ENCODE data around the gene ANKRD23. TPM values are rescaled to one million over a fixed set of nuclear protein-coding genes. Genes with fewer than 3 reads are reported as not detected.
"Not testable (repeated sequence)": the region's sequence is repeated elsewhere in the genome, so short reads cannot be mapped to it uniquely, and the experiment has no call there.

The ANKRD23 gene
- 10 to 100 TPM; 15.5 to 16.9 TPM for total RNA-seq

DNA sequence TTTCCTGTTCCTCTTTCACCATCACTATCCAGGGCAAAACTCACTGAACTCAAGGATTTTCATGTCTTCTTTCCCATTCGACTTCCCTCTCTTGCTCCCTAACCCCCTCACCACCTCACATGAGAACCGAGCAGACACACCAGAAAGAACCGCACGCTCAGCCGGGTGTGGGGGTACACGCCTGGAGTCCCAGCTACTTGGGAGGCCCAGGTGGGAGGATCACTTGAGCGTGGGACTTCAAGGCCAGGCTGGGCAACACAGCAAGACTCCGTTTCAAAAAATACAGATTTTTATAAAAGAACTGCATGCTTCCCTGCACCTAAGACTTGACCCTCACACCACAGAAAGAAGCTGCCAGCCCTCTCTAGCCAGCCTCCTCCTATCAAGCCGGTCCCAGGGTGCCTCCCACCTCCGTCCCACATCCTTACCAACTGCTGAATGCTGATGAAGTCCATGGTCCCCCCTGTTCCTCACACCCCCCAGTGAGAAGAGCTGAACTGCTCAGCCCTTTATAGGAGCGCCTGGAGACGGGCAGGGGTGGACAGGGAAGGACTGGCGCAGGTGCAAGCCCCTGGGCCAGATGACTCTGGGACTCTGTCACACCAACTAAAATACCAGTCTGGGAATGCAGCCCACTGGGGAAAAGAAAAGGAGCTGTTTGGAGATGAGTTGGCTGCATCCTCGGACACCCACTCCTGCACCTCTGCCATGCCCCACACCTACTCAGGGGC, at the start of gene ANKRD23:
TSS of gene ANKRD23 (minus strand) at position 484 of the 731 bp plus-strand sequence. CDS start at position 455, 29 bp downstream.
- Mint-ChIP-seq H3K36me3 (ENCODE audit: low read depth) (peaks cover 42% of the 10 kb centered on the region), H3K4me3 (no peak within 1 kb of the TSS), H3K27ac (peak within 1 kb of the TSS; percentile 31), H3K27me3 (no peaks in the 10 kb centered on the region), H3K4me1 (peaks cover 29% of the 10 kb centered on the region), H3K9me3 (no peaks in the 10 kb centered on the region)
- ChIA-PET CTCF (no interaction called here), POLR2A (interaction anchor here (1.6 to 2.3 kb wide), 3 partner anchors 9 to 14 kb away, joined by 5 to 10 read pairs (median 8); partner anchors contain the start of gene ANKRD39)
- DNase-seq: no peak

DNA sequence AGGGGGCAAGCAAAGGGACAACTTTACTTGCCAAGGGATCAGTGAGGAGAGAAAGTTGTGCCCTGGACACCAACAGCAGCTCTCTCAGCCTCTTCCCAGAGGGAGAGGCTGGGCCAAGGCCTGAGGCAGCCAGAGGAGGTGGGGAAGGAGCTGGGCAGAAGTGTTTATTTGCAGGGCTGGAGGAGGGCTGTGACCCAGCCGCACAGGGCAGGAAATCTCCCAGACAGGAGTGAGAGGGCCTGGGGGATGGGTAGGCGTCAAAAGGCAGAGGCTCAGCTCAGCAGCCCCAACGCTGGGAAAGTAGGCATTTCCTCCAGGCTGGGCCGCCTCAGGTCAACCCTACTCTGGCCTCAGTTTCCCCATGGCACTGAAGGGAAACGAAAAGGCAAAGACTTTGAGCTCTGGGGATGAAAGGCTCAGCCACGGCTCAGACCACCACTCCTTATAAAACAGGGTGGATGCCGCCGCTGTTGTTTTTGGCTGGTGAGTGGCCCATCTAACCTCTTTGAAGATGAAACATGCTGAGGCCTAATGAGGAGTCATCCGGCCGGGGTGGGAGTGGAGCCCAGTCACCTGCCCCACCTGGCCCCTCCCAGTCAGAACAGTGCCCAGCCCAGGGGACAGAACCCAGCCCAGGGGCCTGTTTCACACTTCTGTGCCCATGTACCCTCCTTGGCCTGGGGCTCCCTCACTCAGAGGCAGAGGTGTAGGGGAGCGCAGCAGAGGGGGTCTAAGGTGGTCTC, 47.9 kb upstream of the ANKRD23 start:
- H3K36me3 Mint-ChIP-seq (ENCODE audit: low read depth): no peaks in the 10 kb centered on the region
- peaks cover 1% of the 10 kb centered on the region for H3K27me3 Mint-ChIP-seq
- CTCF ChIA-PET: interaction anchor here (1.0 to 2.1 kb wide), 3 partner anchors 33 to 47 kb away, joined by 3 to 7 read pairs (median 5); partner anchors contain the start of gene ANKRD39
- POLR2A ChIA-PET: interaction anchor here (0.8 to 1.5 kb wide), 2 partner anchors 14 to 22 kb away, joined by 3 to 4 read pairs; no protein-coding TSS in a partner anchor
- peaks cover 19% of the 10 kb centered on the region for H3K4me1 Mint-ChIP-seq
- no peak overlapping the region for H3K4me3 Mint-ChIP-seq
- peak; percentile 22 for DNase-seq
- H3K9me3 Mint-ChIP-seq: no peaks in the 10 kb centered on the region
- no peak overlapping the region for H3K27ac Mint-ChIP-seq

GRCh38 chr2:96890726-96891385, 47.0 kb upstream of the ANKRD23 start:
- Mint-ChIP-seq H3K4me3 (no peak overlapping the region), H3K27ac (no peak overlapping the region), H3K27me3 (peaks cover 1% of the 10 kb centered on the region), H3K36me3 (ENCODE audit: low read depth) (no peaks in the 10 kb centered on the region), H3K4me1 (peaks cover 12% of the 10 kb centered on the region), H3K9me3 (no peaks in the 10 kb centered on the region)
- ChIA-PET CTCF (interaction anchor here (1.0 to 1.3 kb wide), 2 partner anchors 32 to 48 kb away, joined by 3 to 5 read pairs; no protein-coding TSS in a partner anchor), POLR2A (interaction anchor here (0.8 to 1.5 kb wide), 3 partner anchors 13 to 33 kb away, joined by 3 to 4 read pairs (median 4); partner anchors contain the start of gene ANKRD39)
- DNase-seq: no peak

- H3K27ac Mint-ChIP-seq: no peak overlapping the region
- no peak for DNase-seq
- H3K4me1 Mint-ChIP-seq: peaks cover 12% of the 10 kb centered on the region
- no peak overlapping the region for H3K4me3 Mint-ChIP-seq
- H3K27me3 Mint-ChIP-seq: peaks cover 1% of the 10 kb centered on the region
- POLR2A ChIA-PET: interaction anchor here (1.4 kb wide), 1 partner anchor 32 kb away, joined by 4 read pairs; the partner anchor contains the start of gene ANKRD39
- CTCF ChIA-PET: interaction anchor here (1.3 kb wide), 1 partner anchor 32 kb away, joined by 5 read pairs; no protein-coding TSS in a partner anchor
- H3K9me3 Mint-ChIP-seq: no peaks in the 10 kb centered on the region
- no peaks in the 10 kb centered on the region for H3K36me3 Mint-ChIP-seq (ENCODE audit: low read depth)
Measured at GRCh38 chr2:96890252-96890651, 46.4 kb upstream of the ANKRD23 start.

DNA sequence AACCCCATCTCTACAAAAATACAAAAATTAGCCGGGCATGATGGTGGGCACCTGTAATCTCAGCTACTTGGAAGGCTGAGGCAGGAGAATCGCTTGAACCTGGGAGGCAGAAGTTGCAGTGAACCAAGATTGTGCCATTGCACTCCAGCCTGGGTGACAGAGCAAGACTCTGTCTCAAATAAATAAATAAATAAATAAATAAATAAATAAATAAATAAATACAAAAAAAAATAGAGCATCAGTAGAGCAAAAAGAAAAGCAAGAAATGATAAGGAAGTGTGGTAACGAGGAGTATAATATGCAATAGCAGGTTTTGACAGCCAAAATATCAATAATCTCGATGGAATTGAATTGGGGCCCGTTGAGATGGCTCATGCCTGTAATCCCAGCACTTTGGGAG, 45.7 kb upstream of the ANKRD23 start:
- POLR2A ChIA-PET: interaction anchor here (0.9 kb wide), 1 partner anchor 31 kb away, joined by 5 read pairs; the partner anchor contains the start of gene ANKRD39
- H3K4me1 Mint-ChIP-seq: peaks cover 12% of the 10 kb centered on the region
- CTCF ChIA-PET: not testable (repeated sequence)

DNA sequence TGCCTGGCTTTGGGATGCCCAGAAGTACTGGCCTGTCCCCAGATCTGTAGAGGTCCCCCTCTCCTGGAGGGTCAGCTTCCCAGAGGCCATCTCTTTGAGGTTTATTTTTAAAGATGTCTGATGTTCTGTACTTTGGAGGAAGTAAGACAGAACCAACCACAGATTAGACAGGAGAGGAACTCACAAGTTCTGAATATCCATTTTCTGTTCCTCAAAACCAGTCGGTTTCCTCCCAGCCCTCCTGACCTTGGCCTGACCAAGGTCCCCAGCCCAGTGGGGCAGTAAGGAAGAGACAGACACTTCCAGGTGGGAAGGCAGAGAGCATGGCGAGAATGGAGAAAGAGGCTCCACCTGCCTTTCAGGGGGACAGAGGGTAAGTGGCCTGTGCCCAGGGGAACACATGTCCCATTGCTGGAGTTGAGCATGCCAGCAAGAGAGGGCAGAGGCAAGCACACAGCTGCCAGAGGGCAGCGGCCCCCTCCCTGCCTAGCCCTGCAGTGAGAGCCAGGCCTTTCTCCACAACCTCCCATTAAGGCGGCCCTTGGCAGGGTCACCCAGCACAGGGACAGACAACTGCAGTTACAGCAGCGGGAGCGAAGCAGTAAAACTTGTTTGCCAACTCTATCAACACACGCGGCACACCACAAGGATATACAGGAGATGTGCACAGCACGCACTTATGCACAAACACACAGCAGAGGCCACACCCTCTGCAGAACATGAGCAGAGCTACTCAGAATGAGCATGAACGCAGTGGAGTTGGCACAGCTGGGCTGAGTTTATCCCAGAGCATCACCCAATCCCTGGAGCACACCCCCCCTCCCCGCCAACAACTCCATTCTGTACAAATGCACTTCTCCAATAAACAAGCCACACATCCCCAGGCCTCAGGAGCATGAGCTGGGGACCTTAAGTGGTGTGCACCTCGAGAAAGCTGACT, 44.5 kb upstream of the ANKRD23 start:
- CTCF ChIA-PET: no interaction called here
- POLR2A ChIA-PET: interaction anchor here (0.9 kb wide), 1 partner anchor 30 kb away, joined by 5 read pairs; the partner anchor contains the start of gene ANKRD39
- Mint-ChIP-seq H3K36me3 (ENCODE audit: low read depth) (no peaks in the 10 kb centered on the region), H3K4me1 (peaks cover 12% of the 10 kb centered on the region), H3K4me3 (no peak overlapping the region), H3K27me3 (peaks cover 1% of the 10 kb centered on the region), H3K27ac (no peak overlapping the region), H3K9me3 (no peaks in the 10 kb centered on the region)
- DNase-seq: no peak

More for the DNA sequence above, 45.7 kb upstream of the ANKRD23 start:
- DNase-seq; H3K4me3 Mint-ChIP-seq; H3K27me3 Mint-ChIP-seq; H3K36me3 Mint-ChIP-seq (ENCODE audit: low read depth); H3K27ac Mint-ChIP-seq; H3K9me3 Mint-ChIP-seq: not testable (repeated sequence)

- POLR2A ChIA-PET: no interaction called here
- CTCF ChIA-PET: interaction anchor here (0.7 kb wide), 1 partner anchor 43 kb away, joined by 5 read pairs; no protein-coding TSS in a partner anchor
- peaks cover 11% of the 10 kb centered on the region for H3K4me1 Mint-ChIP-seq
- peaks cover 1% of the 10 kb centered on the region for H3K27me3 Mint-ChIP-seq
- H3K9me3 Mint-ChIP-seq: no peaks in the 10 kb centered on the region
- H3K36me3 Mint-ChIP-seq (ENCODE audit: low read depth): no peaks in the 10 kb centered on the region
- no peak overlapping the region for H3K4me3 Mint-ChIP-seq
- no peak overlapping the region for H3K27ac Mint-ChIP-seq
- no peak for DNase-seq
Measured at GRCh38 chr2:96887493-96888012, 43.7 kb upstream of the ANKRD23 start.

- POLR2A ChIA-PET: no interaction called here
- no peak overlapping the region for H3K4me3 Mint-ChIP-seq
- H3K4me1 Mint-ChIP-seq: peaks cover under 1% of the 10 kb centered on the region
- H3K9me3 Mint-ChIP-seq: no peaks in the 10 kb centered on the region
- H3K27ac Mint-ChIP-seq: no peak overlapping the region
- peaks cover 1% of the 10 kb centered on the region for H3K27me3 Mint-ChIP-seq
- H3K36me3 Mint-ChIP-seq (ENCODE audit: low read depth): no peaks in the 10 kb centered on the region
- no peak for DNase-seq
- CTCF ChIA-PET: no interaction called here
Measured at GRCh38 chr2:96885432-96886347, 41.9 kb upstream of the ANKRD23 start.

DNA sequence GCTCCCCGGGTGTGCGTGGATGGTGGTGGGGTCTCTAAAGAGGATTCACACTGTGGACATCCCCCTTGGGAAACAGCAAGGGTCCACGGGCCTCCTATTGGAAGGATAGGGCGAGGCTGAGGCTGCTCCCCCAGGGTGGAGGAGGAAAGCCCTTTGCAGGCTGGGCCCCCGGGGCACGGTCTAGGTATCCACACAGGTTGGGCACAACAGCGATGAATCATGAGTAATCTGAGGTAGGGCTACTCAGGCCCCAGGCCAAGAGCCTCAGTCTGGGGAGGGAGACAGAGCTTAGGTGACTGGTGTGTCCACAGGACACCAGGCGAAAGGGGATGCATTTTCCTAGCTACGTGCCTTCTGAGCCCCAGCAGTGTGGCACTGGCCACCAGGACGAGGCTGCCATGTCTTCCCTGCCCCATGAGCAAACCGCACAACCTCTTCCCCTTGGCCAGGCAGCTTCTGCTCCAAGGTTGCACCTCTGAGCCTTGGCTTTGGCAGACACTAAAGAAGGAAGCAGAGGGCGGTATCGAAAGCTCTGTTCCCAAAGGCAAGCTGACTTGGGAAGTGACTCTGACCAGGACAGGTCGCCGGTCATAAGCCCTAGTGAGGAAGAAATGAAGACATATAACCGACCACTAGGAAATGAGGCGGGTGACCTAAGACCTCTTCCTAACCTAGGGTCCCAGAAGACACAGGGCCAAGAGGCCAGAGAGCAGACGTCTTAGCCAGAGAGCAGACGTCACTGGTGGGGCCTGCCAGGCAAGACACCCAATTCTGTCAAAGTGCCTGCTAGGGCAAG, 40.7 kb upstream of the ANKRD23 start:
- Mint-ChIP-seq H3K36me3 (ENCODE audit: low read depth) (no peaks in the 10 kb centered on the region), H3K27ac (no peak overlapping the region), H3K9me3 (no peaks in the 10 kb centered on the region), H3K4me3 (no peak overlapping the region), H3K27me3 (peaks cover 1% of the 10 kb centered on the region), H3K4me1 (no peaks in the 10 kb centered on the region)
- POLR2A ChIA-PET: no interaction called here
- DNase-seq: no peak
- CTCF ChIA-PET: interaction anchor here (0.9 kb wide), 1 partner anchor 26 kb away, joined by 10 read pairs; the partner anchor contains the start of gene ANKRD39

- Mint-ChIP-seq H3K36me3 (ENCODE audit: low read depth) (no peaks in the 10 kb centered on the region), H3K27me3 (peaks cover 1% of the 10 kb centered on the region), H3K27ac (no peak overlapping the region), H3K9me3 (no peaks in the 10 kb centered on the region), H3K4me1 (no peaks in the 10 kb centered on the region), H3K4me3 (no peak overlapping the region)
- CTCF ChIA-PET: no interaction called here
- DNase-seq: no peak
- POLR2A ChIA-PET: interaction anchor here (1.2 kb wide), 1 partner anchor 25 kb away, joined by 3 read pairs; the partner anchor contains the start of gene ANKRD39
Measured at GRCh38 chr2:96883306-96883705, 39.5 kb upstream of the ANKRD23 start.

All from activated CD4-positive, alpha-beta memory T cell treated with anti-CD3 and anti-CD28 coated beads, Interleukin-2, amount 10 ng/mL, durations not matched to agents 7 days and 5 days (primary cell).